Karpas-422 (cell line): ENCODE results near the gene IL5. TPM values are rescaled to one million over a fixed set of nuclear protein-coding genes. Genes with fewer than 3 reads are reported as not detected.

Experiments used
- DNase-seq: peaks from one replicate; pipeline ENCODE4 v3.0.0-alpha.2; 2015
- H2AFZ ChIP-seq: fragments of 200-600 bp; sonication (generic); 2 replicates; pipeline ENCODE4 v1.6.1; 2014; ENCODE audit warnings: antibody characterized with exemption, low read length, mixed read lengths
- H3K27ac ChIP-seq: fragments of 200-600 bp; sonication (generic); 2 replicates; pipeline ENCODE4 v1.5.1; 2014; ENCODE audit warnings: mild to moderate bottlenecking, low read length, moderate library complexity
- H3K27me3 ChIP-seq: fragments of 200-600 bp; sonication (generic); 2 replicates; pipeline ENCODE4 v1.6.1; 2014; ENCODE audit warnings: low read length, mixed read lengths
- H3K36me3 ChIP-seq: fragments of 200-600 bp; sonication (generic); 2 replicates; pipeline ENCODE4 v1.6.1; 2014; ENCODE audit warnings: low read length, mixed read lengths; ENCODE audit not compliant: insufficient read depth
- H3K4me1 ChIP-seq: fragments of 200-600 bp; sonication (generic); 2 replicates; pipeline ENCODE4 v1.6.1; 2014; ENCODE audit warnings: mild to moderate bottlenecking, low read length, mixed read lengths
- H3K4me2 ChIP-seq: fragments of 200-600 bp; sonication (generic); 2 replicates; pipeline ENCODE4 v1.6.1; 2014; ENCODE audit warnings: low read length, low read depth, mild to moderate bottlenecking; ENCODE audit not compliant: poor library complexity, severe bottlenecking
- H3K4me3 ChIP-seq: fragments of 200-600 bp; sonication (generic); 2 replicates; pipeline ENCODE4 v1.5.1; 2014; ENCODE audit warnings: mild to moderate bottlenecking, antibody characterized with exemption, low read length, mixed read lengths
- H3K79me2 ChIP-seq: fragments of 200-600 bp; sonication (generic); 2 replicates; pipeline ENCODE4 v1.6.1; 2014; ENCODE audit warnings: mild to moderate bottlenecking, low read length, mixed read lengths
- H3K9ac ChIP-seq: fragments of 200-600 bp; sonication (generic); 2 replicates; pipeline ENCODE4 v1.6.0; 2014; ENCODE audit warnings: low read length
- H3K9me2 ChIP-seq: fragments of 200-600 bp; sonication (generic), shearing (Covaris generic); replicated peaks from 2 replicates; pipeline ENCODE4 v1.6.0; 2014; ENCODE audit warnings: mild to moderate bottlenecking, low read length, moderate library complexity; ENCODE audit not compliant: insufficient read depth
- H3K9me3 ChIP-seq: fragments of 300-700, 200-600 bp; sonication (generic); 2 replicates; pipeline ENCODE4 v1.6.1; 2014; ENCODE audit warnings: low read length, mixed read lengths
- H4K20me1 ChIP-seq: fragments of 200-600 bp; sonication (generic); 2 replicates; pipeline ENCODE4 v1.6.1; 2014; ENCODE audit warnings: mild to moderate bottlenecking, antibody characterized with exemption, low read length, low read depth; ENCODE audit not compliant: insufficient read depth
- total RNA-seq: library from RNA; depleted of rRNA; stranded (reverse); fragments of >200 nt; shearing (Covaris generic); gene quantifications from 2 replicates; pipeline ENCODE4 v1.2.3, GENCODE V29; 2014; ENCODE audit warnings: low replicate concordance

Gene IL5
- total RNA-seq, 1 experiment from 2014 or later: not detected

DNA sequence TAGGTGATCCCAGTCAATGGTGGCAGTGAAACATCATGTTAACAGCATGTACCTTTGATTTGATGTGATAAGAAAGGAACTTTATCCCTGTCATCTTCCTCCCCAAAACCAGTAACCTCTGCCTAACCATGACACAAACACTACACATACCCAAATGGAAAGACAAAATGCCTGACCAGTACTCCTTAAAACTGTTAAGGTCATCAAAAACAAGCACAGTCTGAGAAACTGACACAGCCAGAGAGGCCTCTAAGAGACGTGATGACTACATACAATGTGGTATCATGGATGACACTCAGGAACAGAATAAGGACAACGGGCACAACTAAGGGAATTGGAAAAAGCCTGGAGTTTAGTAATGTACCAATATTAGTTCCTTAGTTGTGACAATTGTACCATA lies 3.9 kb upstream of the IL5 start:
- Histone ChIP-seq H3K27me3 (no peaks in the 10 kb centered on the region), H3K9me2 (no peaks in the 10 kb centered on the region), H3K36me3 (no peaks in the 10 kb centered on the region), H3K9ac (no peak overlapping the region), H3K9me3 (no peaks in the 10 kb centered on the region), H3K27ac (no peak overlapping the region), H3K4me1 (no peaks in the 10 kb centered on the region), H3K4me3 (no peak overlapping the region), H3K4me2 (no peak overlapping the region), H3K79me2 (no peaks in the 10 kb centered on the region), H2AFZ (no peak overlapping the region), H4K20me1 (no peaks in the 10 kb centered on the region)
- no peak for DNase-seq

DNA sequence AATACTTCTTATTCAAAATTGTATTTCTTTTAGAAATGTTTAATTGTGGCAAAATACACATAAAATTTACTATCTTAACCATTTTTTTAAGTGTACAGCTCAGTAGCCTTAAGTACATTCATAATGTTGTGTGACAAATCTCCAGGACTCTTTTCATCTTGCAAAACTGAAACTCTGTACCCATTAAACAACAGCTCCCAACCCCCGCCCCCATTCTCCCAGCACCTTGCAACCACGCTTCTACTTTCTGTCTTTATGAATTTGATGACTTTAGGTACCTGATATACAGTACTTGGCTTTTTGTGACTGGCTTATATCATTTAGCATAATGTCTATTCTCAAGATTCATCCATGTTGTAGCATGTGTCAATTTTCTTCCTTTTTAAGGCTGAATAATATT lies 2.8 kb upstream of the IL5 start:
- no peak for DNase-seq
- no peaks in the 10 kb centered on the region for H3K27me3 ChIP-seq
- H3K27ac ChIP-seq: no peak overlapping the region

DNA sequence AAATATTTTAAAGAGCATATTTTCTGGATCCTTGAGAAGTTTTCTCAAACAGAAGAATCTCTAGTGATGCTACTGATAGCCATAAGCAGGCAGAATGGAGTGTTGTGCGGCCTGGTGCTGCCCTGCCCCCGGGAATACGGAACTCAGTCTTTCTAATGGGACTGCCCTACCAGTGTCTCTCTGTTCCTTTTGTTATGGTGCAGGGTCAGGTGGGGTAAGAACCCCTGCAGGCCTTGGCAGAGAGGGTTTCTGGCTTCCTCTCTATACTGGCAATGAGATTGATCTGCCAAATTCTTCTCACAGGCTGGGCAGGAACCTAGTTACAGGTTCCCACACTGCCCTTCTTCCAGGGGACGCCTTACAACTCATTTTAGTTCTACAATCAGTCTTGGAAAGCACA lies 2.6 kb downstream of the IL5 start:
- Histone ChIP-seq H3K9me2 (no peaks in the 10 kb centered on the region), H3K79me2 (no peaks in the 10 kb centered on the region), H2AFZ (no peak overlapping the region), H3K27ac (no peak overlapping the region), H3K9ac (no peak overlapping the region), H3K4me3 (no peak overlapping the region), H3K36me3 (no peaks in the 10 kb centered on the region), H3K9me3 (no peaks in the 10 kb centered on the region), H3K4me2 (no peak overlapping the region), H3K27me3 (no peaks in the 10 kb centered on the region), H3K4me1 (no peaks in the 10 kb centered on the region), H4K20me1 (no peaks in the 10 kb centered on the region)
- DNase-seq: no peak

More for the DNA sequence above, 2.8 kb upstream of the IL5 start:
- Histone ChIP-seq H3K9me2 (no peaks in the 10 kb centered on the region), H3K4me3 (no peak overlapping the region), H4K20me1 (no peaks in the 10 kb centered on the region), H3K4me1 (no peaks in the 10 kb centered on the region), H3K4me2 (no peak overlapping the region), H3K36me3 (no peaks in the 10 kb centered on the region), H2AFZ (no peak overlapping the region), H3K9ac (no peak overlapping the region), H3K79me2 (no peaks in the 10 kb centered on the region), H3K9me3 (no peaks in the 10 kb centered on the region)

DNA sequence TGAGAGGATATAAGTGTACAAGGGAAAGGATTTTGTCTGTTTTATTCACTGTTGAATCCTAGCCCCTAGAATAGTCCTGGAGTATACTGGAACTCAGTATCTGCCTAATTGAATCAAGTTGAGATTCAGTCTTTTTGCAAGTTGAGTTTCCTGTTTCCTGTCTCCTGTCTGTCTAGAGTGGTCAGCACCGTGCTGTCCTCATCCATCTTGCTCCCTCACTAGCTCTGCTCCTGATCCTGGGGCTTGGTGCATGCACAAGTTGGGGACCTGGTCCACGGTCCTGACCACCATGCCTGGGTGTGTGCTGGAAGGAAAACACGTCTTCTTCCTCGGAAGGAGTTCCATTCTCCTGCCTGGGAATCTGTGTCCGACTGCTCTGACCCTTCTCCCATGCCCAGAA lies 3.2 kb downstream of the IL5 start:
- H3K27me3 ChIP-seq: no peaks in the 10 kb centered on the region
- no peak overlapping the region for H3K9ac ChIP-seq
- no peak for DNase-seq
- no peaks in the 10 kb centered on the region for H3K4me1 ChIP-seq
- no peak overlapping the region for H3K4me3 ChIP-seq
- no peak overlapping the region for H3K27ac ChIP-seq
- no peak overlapping the region for H2AFZ ChIP-seq
- no peaks in the 10 kb centered on the region for H3K9me2 ChIP-seq
- no peak overlapping the region for H3K4me2 ChIP-seq
- H3K79me2 ChIP-seq: no peaks in the 10 kb centered on the region
- H3K36me3 ChIP-seq: no peaks in the 10 kb centered on the region
- H3K9me3 ChIP-seq: no peaks in the 10 kb centered on the region
- H4K20me1 ChIP-seq: no peaks in the 10 kb centered on the region

DNA sequence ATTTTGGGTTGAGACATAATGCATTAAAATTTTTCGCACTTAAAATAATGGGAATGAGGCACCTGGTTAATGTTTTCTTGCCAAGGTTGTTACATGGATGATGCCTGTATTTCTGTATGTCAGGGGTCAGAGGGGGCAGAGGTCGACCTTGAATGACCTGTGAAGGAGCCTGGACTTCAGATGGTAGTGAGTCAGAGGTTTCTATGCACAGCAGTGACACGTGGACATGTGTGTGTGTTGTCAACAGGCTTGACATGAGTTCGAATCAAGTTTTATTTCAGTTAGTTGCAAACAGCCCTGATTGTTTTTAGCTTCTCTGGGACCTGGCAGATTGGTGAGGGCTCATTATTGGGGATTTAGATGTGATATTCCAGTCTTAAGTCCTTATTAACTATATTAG lies 3.6 kb downstream of the IL5 start:
- no peaks in the 10 kb centered on the region for H3K9me3 ChIP-seq
- H3K27ac ChIP-seq: no peak overlapping the region
- H3K4me2 ChIP-seq: no peak overlapping the region
- DNase-seq: no peak
- H3K4me3 ChIP-seq: no peak overlapping the region
- no peaks in the 10 kb centered on the region for H3K27me3 ChIP-seq
- H3K9me2 ChIP-seq: no peaks in the 10 kb centered on the region
- H3K79me2 ChIP-seq: no peaks in the 10 kb centered on the region
- no peaks in the 10 kb centered on the region for H4K20me1 ChIP-seq
- no peaks in the 10 kb centered on the region for H3K4me1 ChIP-seq
- no peaks in the 10 kb centered on the region for H3K36me3 ChIP-seq
- H3K9ac ChIP-seq: no peak overlapping the region
- no peak overlapping the region for H2AFZ ChIP-seq

DNA sequence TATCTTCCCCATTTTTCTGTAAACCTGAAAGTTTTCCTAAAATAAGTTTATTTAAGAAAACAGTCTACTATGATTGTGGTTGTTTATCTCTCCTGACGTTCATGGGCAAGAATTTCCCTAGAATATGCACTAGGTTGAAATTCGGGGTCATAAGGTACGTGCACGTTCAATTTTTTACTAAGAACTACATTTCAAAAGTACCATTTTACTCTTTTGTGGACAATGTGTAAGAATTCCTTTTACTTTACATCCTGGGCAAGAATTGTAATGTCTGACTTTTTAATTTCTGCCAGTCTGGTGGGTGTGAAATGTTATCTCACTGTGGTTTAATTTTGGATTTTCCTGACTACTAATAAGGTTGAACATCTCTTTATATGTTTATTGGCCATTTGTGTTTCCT lies 12.4 kb downstream of the IL5 start:
- H3K9me2 ChIP-seq: no peaks in the 10 kb centered on the region
- no peak for DNase-seq
- H3K4me2 ChIP-seq: no peak overlapping the region
- H3K27ac ChIP-seq: no peak overlapping the region
- H3K4me3 ChIP-seq: no peak overlapping the region
- no peak overlapping the region for H2AFZ ChIP-seq
- H3K79me2 ChIP-seq: no peaks in the 10 kb centered on the region
- no peaks in the 10 kb centered on the region for H3K9me3 ChIP-seq
- H3K27me3 ChIP-seq: no peaks in the 10 kb centered on the region
- H3K9ac ChIP-seq: no peak overlapping the region
- no peaks in the 10 kb centered on the region for H4K20me1 ChIP-seq
- H3K4me1 ChIP-seq: 0 out of 2 replicates have a peak, but pooled peaks cover 5% of the 10 kb centered on the region
- H3K36me3 ChIP-seq: no peaks in the 10 kb centered on the region

DNA sequence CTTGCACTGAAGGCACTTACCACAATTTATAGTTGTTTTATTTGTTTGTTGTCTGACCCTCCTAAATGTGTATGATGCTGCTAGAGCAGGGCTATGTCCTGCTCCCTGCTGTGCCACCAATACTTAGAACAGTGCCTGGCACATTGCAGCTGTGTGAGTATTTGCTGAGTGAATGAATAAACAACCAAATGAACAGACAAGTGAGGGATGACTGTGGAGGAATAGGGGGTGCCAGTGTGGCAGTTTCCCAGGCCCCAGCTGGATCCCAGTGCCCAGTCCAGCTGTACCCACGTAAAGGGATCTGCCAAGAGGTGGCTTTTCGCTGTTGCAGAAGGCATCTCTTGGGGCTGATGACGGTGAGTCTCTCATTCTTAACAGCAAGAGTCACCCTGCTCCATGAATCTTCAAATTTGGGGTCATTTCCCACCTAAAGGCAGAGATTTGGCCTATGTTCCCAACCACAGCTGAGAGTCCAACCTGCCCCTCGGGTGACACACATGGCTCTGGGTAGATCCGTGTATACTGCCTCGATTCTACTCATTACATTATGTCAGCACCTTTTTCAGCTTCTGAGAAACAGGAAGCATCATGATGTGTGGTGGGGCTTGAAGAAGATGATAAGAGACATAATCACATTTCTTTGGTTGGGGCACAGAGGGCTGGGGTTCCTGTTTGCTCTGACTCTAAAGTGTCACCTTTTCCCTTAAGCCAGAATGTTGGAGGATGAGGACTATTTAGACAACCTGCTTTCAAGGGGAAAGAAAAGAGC lies 14.3 kb downstream of the IL5 start:
- Histone ChIP-seq H3K4me1 (peaks cover 9% of the 10 kb centered on the region; the same call in 1 of the 2 replicates), H3K4me3 (no peak overlapping the region), H3K9me3 (no peaks in the 10 kb centered on the region), H3K9me2 (no peaks in the 10 kb centered on the region), H3K9ac (no peak overlapping the region), H3K36me3 (no peaks in the 10 kb centered on the region), H2AFZ (no peak overlapping the region), H3K27me3 (no peaks in the 10 kb centered on the region), H3K4me2 (no peak overlapping the region), H3K79me2 (no peaks in the 10 kb centered on the region), H3K27ac (no peak overlapping the region), H4K20me1 (no peaks in the 10 kb centered on the region)
- peak; percentile 49 for DNase-seq

DNA sequence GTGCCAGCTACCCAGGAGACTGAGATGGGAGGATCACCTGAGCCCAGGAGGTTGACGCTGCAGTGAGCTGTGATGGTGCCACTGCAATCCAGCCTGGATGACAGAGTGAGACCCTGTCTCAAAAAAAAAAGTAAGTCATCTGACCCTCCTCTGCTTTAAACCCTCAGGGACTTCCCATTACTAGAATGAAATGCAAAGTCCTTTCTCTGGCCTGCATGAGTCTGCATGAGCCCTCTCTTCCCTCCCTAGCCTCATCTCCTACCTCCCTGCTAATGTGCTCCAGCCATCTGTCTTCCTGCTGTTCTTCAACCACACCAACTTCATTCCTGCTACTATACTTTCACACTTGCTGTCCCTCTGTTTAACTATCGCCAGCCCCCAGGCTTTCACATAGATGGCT lies 15.3 kb downstream of the IL5 start:
- Histone ChIP-seq H3K27ac (no peak overlapping the region), H2AFZ (no peak overlapping the region), H3K27me3 (no peaks in the 10 kb centered on the region), H3K9me2 (no peaks in the 10 kb centered on the region), H3K4me2 (no peak overlapping the region), H3K36me3 (no peaks in the 10 kb centered on the region), H3K4me1 (peaks cover 9% of the 10 kb centered on the region; the same call in 1 of the 2 replicates), H3K4me3 (no peak overlapping the region), H3K9ac (no peak overlapping the region), H4K20me1 (no peaks in the 10 kb centered on the region), H3K9me3 (no peaks in the 10 kb centered on the region), H3K79me2 (no peaks in the 10 kb centered on the region)
- no peak for DNase-seq
